Measurements from ENCODE around the gene TMEM184B. TPM values are rescaled to one million over a fixed set of nuclear protein-coding genes. Genes with fewer than 3 reads are reported as not detected.

TMEM184B gene
- polyA plus RNA-seq, 2 of the 4 experiments (the other 2 are of a cell fraction), result 22.2 to 36.8 TPM

DNA sequence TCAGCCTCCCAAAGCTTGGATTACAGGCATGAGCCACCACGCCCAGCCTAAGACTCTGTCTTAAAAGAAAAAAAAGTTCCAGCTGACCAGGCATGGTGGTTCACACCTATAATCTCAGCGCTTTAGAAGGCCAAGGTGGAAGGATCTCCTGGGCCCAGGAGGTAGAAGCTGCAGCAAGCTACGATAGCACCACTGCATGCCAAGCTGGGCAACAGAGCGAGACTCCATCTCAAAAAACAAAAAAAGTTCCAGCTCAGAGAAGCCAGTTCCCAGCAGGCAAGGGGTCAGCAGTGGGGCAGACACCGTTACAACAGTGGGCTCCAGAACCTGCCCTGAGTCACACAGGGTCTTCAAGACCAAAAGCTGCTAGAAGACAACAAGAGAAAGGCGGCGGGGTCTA lies 3.3 kb downstream of the TMEM184B start:
- TF ChIP-seq BHLHE40 (IDR thresholded peaks at IDR 0.05; ENCODE audit: low read depth, low read length) (no peak), HOXA7 (CRISPR knock-in tag; IDR thresholded peaks at IDR 0.05) (no peak), NPAS2 (CRISPR knock-in tag; IDR thresholded peaks at IDR 0.05; ENCODE audit: borderline replicate concordance) (no peak), TP53 (CRISPR knock-in tag; IDR thresholded peaks at IDR 0.05) (no peak)
- TF ChIP-seq, protein P1, sequence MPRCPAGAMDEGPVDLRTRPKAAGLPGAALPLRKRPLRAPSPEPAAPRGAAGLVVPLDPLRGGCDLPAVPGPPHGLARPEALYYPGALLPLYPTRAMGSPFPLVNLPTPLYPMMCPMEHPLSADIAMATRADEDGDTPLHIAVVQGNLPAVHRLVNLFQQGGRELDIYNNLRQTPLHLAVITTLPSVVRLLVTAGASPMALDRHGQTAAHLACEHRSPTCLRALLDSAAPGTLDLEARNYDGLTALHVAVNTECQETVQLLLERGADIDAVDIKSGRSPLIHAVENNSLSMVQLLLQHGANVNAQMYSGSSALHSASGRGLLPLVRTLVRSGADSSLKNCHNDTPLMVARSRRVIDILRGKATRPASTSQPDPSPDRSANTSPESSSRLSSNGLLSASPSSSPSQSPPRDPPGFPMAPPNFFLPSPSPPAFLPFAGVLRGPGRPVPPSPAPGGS (IDR thresholded peaks at IDR 0.05), result no peak
- TF ChIP-seq, protein P2, sequence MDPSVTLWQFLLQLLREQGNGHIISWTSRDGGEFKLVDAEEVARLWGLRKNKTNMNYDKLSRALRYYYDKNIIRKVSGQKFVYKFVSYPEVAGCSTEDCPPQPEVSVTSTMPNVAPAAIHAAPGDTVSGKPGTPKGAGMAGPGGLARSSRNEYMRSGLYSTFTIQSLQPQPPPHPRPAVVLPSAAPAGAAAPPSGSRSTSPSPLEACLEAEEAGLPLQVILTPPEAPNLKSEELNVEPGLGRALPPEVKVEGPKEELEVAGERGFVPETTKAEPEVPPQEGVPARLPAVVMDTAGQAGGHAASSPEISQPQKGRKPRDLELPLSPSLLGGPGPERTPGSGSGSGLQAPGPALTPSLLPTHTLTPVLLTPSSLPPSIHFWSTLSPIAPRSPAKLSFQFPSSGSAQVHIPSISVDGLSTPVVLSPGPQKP (IDR thresholded peaks at IDR 0.05; ENCODE audit: low read depth, low read length), result no peak
- CTCF ChIA-PET, result no interaction called here

GRCh38 chr22:38267086-38267485 lies 5.7 kb downstream of the TMEM184B start:
- Histone ChIP-seq H3K4me1 (peaks cover 23% of the 10 kb centered on the region; the same call in 2 of the 3 replicates), H3K4me3 (no peak overlapping the region), H3K4me2 (no peak overlapping the region), H3K9me3 (no peaks in the 10 kb centered on the region), H3K27ac (no peak overlapping the region)
- ChIA-PET CTCF (interaction anchor here (0.6 to 1.4 kb wide), 2 partner anchors 28 to 239 kb away, joined by 3 read pairs; no protein-coding TSS in a partner anchor), POLR2A (no interaction called here)
- FAIRE-seq (no peak), DNase-seq (ENCODE audit: low read depth in 1 of 2, low spot score in 1 of 2) (no peak), ATAC-seq (no peak)
- 92% methylated on average over 4 of the region's 4 CpGs for WGBS (ENCODE audit: missing lambda C conversion rate)
- no peak for TF ChIP-seq CEBPB (IDR thresholded peaks at IDR 0.05)
- no peak for TF ChIP-seq NPAS2 (CRISPR knock-in tag; IDR thresholded peaks at IDR 0.05; ENCODE audit: borderline replicate concordance)
- no peak for TF ChIP-seq RFX5 (IDR thresholded peaks at IDR 0.05)
- TF ChIP-seq TP53 (CRISPR knock-in tag; IDR thresholded peaks at IDR 0.05), result no peak
- TF ChIP-seq, protein P1 (IDR thresholded peaks at IDR 0.05), result no peak
- no peak for TF ChIP-seq HDAC2 (IDR thresholded peaks at IDR 0.05)
- no peak for TF ChIP-seq RNF2 (IDR thresholded peaks at IDR 0.05; ENCODE audit: borderline replicate concordance, low read depth)
- TF ChIP-seq HEYL (CRISPR knock-in tag; IDR thresholded peaks at IDR 0.05), result no peak
- TF ChIP-seq REST (IDR thresholded peaks at IDR 0.05), result no peak
- TF ChIP-seq CHD2 (IDR thresholded peaks at IDR 0.05; ENCODE audit: low read length, partially characterized antibody), result no peak
- TF ChIP-seq MYC (IDR thresholded peaks at IDR 0.05; ENCODE audit: borderline replicate concordance, low read length), result no peak
- no peak for TF ChIP-seq EHMT2 (IDR thresholded peaks at IDR 0.05; ENCODE audit: low read depth)
- TF ChIP-seq FOXS1 (CRISPR knock-in tag; IDR thresholded peaks at IDR 0.05), result no peak
- TF ChIP-seq NR3C1 (IDR thresholded peaks at IDR 0.05), result no peak

More for the DNA sequence above, 3.3 kb downstream of the TMEM184B start:
- FAIRE-seq, result no peak
- no peak for ATAC-seq
- POLR2A ChIA-PET, result no interaction called here
- H3K27ac ChIP-seq, result no peak overlapping the region
- no peak for DNase-seq (ENCODE audit: low read depth in 1 of 2, low spot score in 1 of 2)
- H3K9me3 ChIP-seq, result no peaks in the 10 kb centered on the region
- WGBS (ENCODE audit: missing lambda C conversion rate), result 93% methylated on average over 7 of the region's 7 CpGs
- H3K4me3 ChIP-seq, result no peak overlapping the region
- no peak overlapping the region for H3K4me2 ChIP-seq
- peaks cover 29% of the 10 kb centered on the region; the same call in 2 of the 3 replicates for H3K4me1 ChIP-seq
